ENCODE data around the gene TAS2R42. TPM values are rescaled to one million over a fixed set of nuclear protein-coding genes. Genes with fewer than 3 reads are reported as not detected.

The TAS2R42 gene
- total and polyA plus RNA-seq, 2 of the 13 experiments (the other 11 are each of a cell fraction or from before 2014, with no cell fraction given) = not detected

GRCh38 chr12:11150832-11151231 lies 35.9 kb downstream of the TAS2R42 start:
- intact Hi-C loops (cut with micrococcal nuclease; ENCODE audit: unreplicated experiment) (no loop called here), in situ Hi-C loops (cut with HindIII; ENCODE audit: extremely low pct_ligation_motif_present, low pct_unique_long_range_greater_than_20kb) (no loop called here)
- Histone ChIP-seq H3K4me2 (ENCODE audit: low read depth, low read length) (no peak overlapping the region), H3K79me2 (ENCODE audit: insufficient read depth, low read length) (peaks cover 41% of the 10 kb centered on the region), H3K4me3 (replicated peaks in 1 of 3; ENCODE audit: insufficient read depth in 1 of 3, low read depth in 2 of 3, low read length in 3 of 3) (no peak overlapping the region), H3K36me3 (replicated peaks in 1 of 2; ENCODE audit: control insufficient read depth in 1 of 2, insufficient read depth in 2 of 2, low read length in 2 of 2) (peaks cover 0 to 5% of the 10 kb centered on the region in 2 experiments; a peak in 1 of 5 replicates), H3K9me3 (ENCODE audit: low read length) (no peaks in the 10 kb centered on the region), H2AFZ (ENCODE audit: low read length) (no peak overlapping the region), H3K27ac (ENCODE audit: extremely low read length, insufficient read depth, low read length) (no peak overlapping the region), H4K20me1 (ENCODE audit: insufficient read depth, low read length) (no peaks in the 10 kb centered on the region), H3K4me1 (ENCODE audit: insufficient read depth, low read length) (no peaks in the 10 kb centered on the region), H3K9ac (ENCODE audit: insufficient read depth, low read depth, low read length) (no peak overlapping the region), H3K27me3 (ENCODE audit: control insufficient read depth in 1 of 2, insufficient read depth in 2 of 2, low read length in 2 of 2) (no peaks in the 10 kb centered on the region)
- ChIA-PET CTCF (ENCODE audit: low intra/inter-chr PET ratio, low total read pairs) (no interaction called here), POLR2A (no interaction called here)
- ATAC-seq (no peak), FAIRE-seq (no peak), DNase-seq (ENCODE audit: low spot score) (no peak)
- TF ChIP-seq, protein P1, sequence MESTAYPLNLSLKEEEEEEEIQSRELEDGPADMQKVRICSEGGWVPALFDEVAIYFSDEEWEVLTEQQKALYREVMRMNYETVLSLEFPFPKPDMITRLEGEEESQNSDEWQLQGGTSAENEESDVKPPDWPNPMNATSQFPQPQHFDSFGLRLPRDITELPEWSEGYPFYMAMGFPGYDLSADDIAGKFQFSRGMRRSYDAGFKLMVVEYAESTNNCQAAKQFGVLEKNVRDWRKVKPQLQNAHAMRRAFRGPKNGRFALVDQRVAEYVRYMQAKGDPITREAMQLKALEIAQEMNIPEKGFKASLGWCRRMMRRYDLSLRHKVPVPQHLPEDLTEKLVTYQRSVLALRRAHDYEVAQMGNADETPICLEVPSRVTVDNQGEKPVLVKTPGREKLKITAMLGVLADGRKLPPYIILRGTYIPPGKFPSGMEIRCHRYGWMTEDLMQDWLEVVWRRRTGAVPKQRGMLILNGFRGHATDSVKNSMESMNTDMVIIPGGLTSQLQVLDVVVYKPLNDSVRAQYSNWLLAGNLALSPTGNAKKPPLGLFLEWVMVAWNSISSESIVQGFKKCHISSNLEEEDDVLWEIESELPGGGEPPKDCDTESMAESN (CRISPR knock-in tag; conservative IDR thresholded peaks at IDR 0.05) = no peak
- TF ChIP-seq, protein P2, sequence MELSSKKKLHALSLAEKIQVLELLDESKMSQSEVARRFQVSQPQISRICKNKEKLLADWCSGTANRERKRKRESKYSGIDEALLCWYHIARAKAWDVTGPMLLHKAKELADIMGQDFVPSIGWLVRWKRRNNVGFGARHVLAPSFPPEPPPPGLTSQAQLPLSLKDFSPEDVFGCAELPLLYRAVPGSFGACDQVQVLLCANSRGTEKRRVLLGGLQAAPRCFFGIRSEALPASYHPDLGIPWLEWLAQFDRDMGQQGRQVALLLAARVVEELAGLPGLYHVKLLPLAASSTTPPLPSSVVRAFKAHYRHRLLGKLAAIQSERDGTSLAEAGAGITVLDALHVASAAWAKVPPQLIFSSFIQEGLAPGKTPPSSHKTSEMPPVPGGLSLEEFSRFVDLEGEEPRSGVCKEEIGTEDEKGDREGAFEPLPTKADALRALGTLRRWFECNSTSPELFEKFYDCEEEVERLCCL (CRISPR knock-in tag; IDR thresholded peaks at IDR 0.05; ENCODE audit: borderline replicate concordance) = no peak
- TF ChIP-seq PBX3 (CRISPR knock-in tag; IDR thresholded peaks at IDR 0.05; ENCODE audit: borderline replicate concordance) (no peak), ZNF747 (CRISPR knock-in tag; IDR thresholded peaks at IDR 0.05; ENCODE audit: borderline replicate concordance) (no peak), TCF7 (IDR thresholded peaks at IDR 0.05; ENCODE audit: low read depth) (no peak)
- no TSS peak for BruUV-seq (replicated peaks)
- WGBS (ENCODE audit: low lambda C conversion rate) = 57% methylated on average over 1 of the region's 1 CpG

All from HepG2 (cell line).